PC-3 (cell line): Measurements from ENCODE around the gene CLEC14A. TPM values are rescaled to one million over a fixed set of nuclear protein-coding genes. Genes with fewer than 3 reads are reported as not detected.

Experiments used
- ATAC-seq: fragments of 200-7000 bp; cut with Tn5 transposase; 2 replicates; pipeline ENCODE4 v1.9.1; 2020; ENCODE audit warnings: mild to moderate bottlenecking, moderate library complexity
- BruUV-seq: library from RNA; stranded (reverse); fragments of 400-500 nt; replicated peaks from 2 replicates; lab custom pipeline; 2021; lab: Mats Ljungman, UMichigan
- CTCF ChIA-PET: fragments of 300-600 bp; sonication (Branson Sonifier 250); formaldehyde crosslinking; loops from one replicate; lab custom pipeline; 2022; ENCODE audit warnings: antibody characterized with exemption; lab: Charles Lee
- POLR2A ChIA-PET: fragments of 300-600 bp; sonication (Branson Sonifier 250); formaldehyde crosslinking; loops from one replicate; lab custom pipeline; 2022; ENCODE audit warnings: antibody characterized with exemption; ENCODE audit not compliant: unreplicated experiment; lab: Charles Lee
- DNase-seq: peaks from one replicate; pipeline ENCODE4 v3.0.0-alpha.2; 2015
- H2AFZ ChIP-seq: fragments of 300-600 bp; sonication (generic); 2 replicates; pipeline ENCODE4 v1.6.0; 2016; ENCODE audit warnings: antibody characterized with exemption, low read length
- H3F3A ChIP-seq: fragments of 300-600 bp; sonication (generic); one replicate; pipeline ENCODE4 v1.6.0; 2017; ENCODE audit warnings: antibody characterized with exemption, low read length, control low read depth, mild to moderate bottlenecking; ENCODE audit not compliant: unreplicated experiment
- H3K27ac ChIP-seq: fragments of 300-600 bp; sonication (generic); 2 replicates; pipeline ENCODE4 v1.5.1; 2016; ENCODE audit warnings: mild to moderate bottlenecking, low read length
- H3K27me3 ChIP-seq: fragments of 300-600 bp; sonication (generic); 2 replicates; pipeline ENCODE4 v1.6.1; 2016; ENCODE audit warnings: low read length, mixed read lengths
- H3K36me3 ChIP-seq: fragments of 300-600 bp; sonication (generic); 2 replicates; pipeline ENCODE4 v1.6.1; 2016; ENCODE audit warnings: low read depth, mixed run types, low read length, mixed read lengths
- H3K4me1 ChIP-seq: fragments of 300-600 bp; sonication (generic); 2 replicates; pipeline ENCODE4 v1.5.1; 2016; ENCODE audit warnings: low read length; ENCODE audit not compliant: insufficient read depth
- H3K4me2 ChIP-seq: fragments of 300-600 bp; sonication (generic); 2 replicates; pipeline ENCODE4 v1.6.0; 2016; ENCODE audit warnings: low read length
- H3K4me3 ChIP-seq: fragments of 300-600 bp; sonication (generic); 2 replicates; pipeline ENCODE4 v1.5.1; 2016; ENCODE audit warnings: mild to moderate bottlenecking, low read length, mixed read lengths
- H3K79me2 ChIP-seq: fragments of 300-600 bp; sonication (generic); 2 replicates; pipeline ENCODE4 v1.6.1; 2017; ENCODE audit warnings: low read length, mixed read lengths
- H3K9ac ChIP-seq: fragments of 300-600 bp; sonication (generic); 2 replicates; pipeline ENCODE4 v1.6.0; 2016; ENCODE audit warnings: mild to moderate bottlenecking, low read length
- H3K9me2 ChIP-seq: fragments of 300-600 bp; sonication (generic); replicated peaks from 2 replicates; pipeline ENCODE4 v1.6.1; 2016; ENCODE audit warnings: mixed run types, low read length, mixed read lengths
- H3K9me3 ChIP-seq: fragments of 300-600 bp; sonication (generic); 2 replicates; pipeline ENCODE4 v1.6.1; 2016; ENCODE audit warnings: low read length, mixed read lengths
- H4K20me1 ChIP-seq: fragments of 300-600 bp; sonication (generic); 2 replicates; pipeline ENCODE4 v1.6.1; 2016; ENCODE audit warnings: low read length, mixed read lengths
- EZH2 ChIP-seq: fragments of 300-600 bp; sonication (generic); IDR thresholded peaks from one replicate; pipeline ENCODE4 v1.6.1; 2017; ENCODE audit warnings: antibody characterized with exemption, mild to moderate bottlenecking, low read length; ENCODE audit not compliant: unreplicated experiment
- EZH2phosphoT487 ChIP-seq: fragments of 300-600 bp; sonication (generic); IDR thresholded peaks from 2 replicates; pipeline ENCODE4 v1.6.1; 2018; ENCODE audit warnings: mild to moderate bottlenecking, antibody characterized with exemption, low read length, borderline replicate concordance
- intact Hi-C: fragments of 100-400 bp; cut with micrococcal nuclease; formaldehyde crosslinking; loops from 2 replicates; pipeline ENCODE4 v1.9.0; 2023
- total RNA-seq: library from RNA; depleted of rRNA; stranded (reverse); fragments of >200 nt; gene quantifications from 2 replicates; pipeline ENCODE4 v1.2.3, GENCODE V29; 2014
- TF ChIP-seq, protein P1 (sequence below): fragments of 300-600 bp; sonication (generic); conservative IDR thresholded peaks from 2 replicates; pipeline ENCODE4 v1.5.1; 2017; ENCODE audit warnings: antibody characterized with exemption, low read depth, mild to moderate bottlenecking, low read length

The CLEC14A gene
- total RNA-seq, 1 experiment from 2014 or later = not detected

DNA sequence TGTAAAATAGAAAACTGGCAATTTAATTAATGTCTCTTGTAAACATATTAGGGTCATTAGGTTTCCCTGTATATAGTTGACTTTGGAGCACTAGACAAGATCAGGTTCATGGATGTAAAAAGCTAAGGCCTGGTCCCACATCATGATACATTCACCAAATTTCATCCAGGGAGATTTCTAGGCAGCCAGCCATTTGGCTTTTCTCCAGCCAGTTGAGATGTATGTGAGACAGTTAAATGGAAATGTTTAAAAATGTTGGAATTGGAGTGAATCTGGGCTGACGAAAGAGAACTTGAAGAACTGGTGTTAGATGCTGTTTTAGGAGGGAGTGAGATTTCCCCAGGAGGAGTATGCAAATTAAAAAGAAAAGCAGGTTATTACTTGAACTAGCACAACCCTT is 41.8 kb upstream of the CLEC14A start:
- CTCF ChIA-PET = no interaction called here
- intact Hi-C loops = no loop called here
- Histone ChIP-seq H3K79me2 (no peaks in the 10 kb centered on the region), H3K4me2 (no peak overlapping the region), H2AFZ (no peak overlapping the region), H3K27ac (no peak overlapping the region), H3F3A (no peaks in the 10 kb centered on the region), H3K4me1 (no peaks in the 10 kb centered on the region), H3K27me3 (no peaks in the 10 kb centered on the region), H4K20me1 (no peaks in the 10 kb centered on the region), H3K4me3 (no peak overlapping the region), H3K9me3 (no peaks in the 10 kb centered on the region), H3K9ac (no peak overlapping the region), H3K9me2 (no peaks in the 10 kb centered on the region), H3K36me3 (no peaks in the 10 kb centered on the region)
- POLR2A ChIA-PET = no interaction called here
- BruUV-seq = no TSS peak
- DNase-seq (peak; percentile 17), ATAC-seq (no peak)
- TF ChIP-seq, protein P1, sequence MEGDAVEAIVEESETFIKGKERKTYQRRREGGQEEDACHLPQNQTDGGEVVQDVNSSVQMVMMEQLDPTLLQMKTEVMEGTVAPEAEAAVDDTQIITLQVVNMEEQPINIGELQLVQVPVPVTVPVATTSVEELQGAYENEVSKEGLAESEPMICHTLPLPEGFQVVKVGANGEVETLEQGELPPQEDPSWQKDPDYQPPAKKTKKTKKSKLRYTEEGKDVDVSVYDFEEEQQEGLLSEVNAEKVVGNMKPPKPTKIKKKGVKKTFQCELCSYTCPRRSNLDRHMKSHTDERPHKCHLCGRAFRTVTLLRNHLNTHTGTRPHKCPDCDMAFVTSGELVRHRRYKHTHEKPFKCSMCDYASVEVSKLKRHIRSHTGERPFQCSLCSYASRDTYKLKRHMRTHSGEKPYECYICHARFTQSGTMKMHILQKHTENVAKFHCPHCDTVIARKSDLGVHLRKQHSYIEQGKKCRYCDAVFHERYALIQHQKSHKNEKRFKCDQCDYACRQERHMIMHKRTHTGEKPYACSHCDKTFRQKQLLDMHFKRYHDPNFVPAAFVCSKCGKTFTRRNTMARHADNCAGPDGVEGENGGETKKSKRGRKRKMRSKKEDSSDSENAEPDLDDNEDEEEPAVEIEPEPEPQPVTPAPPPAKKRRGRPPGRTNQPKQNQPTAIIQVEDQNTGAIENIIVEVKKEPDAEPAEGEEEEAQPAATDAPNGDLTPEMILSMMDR = no peak
- TF ChIP-seq EZH2phosphoT487 (no peak), EZH2 (no peak)

DNA sequence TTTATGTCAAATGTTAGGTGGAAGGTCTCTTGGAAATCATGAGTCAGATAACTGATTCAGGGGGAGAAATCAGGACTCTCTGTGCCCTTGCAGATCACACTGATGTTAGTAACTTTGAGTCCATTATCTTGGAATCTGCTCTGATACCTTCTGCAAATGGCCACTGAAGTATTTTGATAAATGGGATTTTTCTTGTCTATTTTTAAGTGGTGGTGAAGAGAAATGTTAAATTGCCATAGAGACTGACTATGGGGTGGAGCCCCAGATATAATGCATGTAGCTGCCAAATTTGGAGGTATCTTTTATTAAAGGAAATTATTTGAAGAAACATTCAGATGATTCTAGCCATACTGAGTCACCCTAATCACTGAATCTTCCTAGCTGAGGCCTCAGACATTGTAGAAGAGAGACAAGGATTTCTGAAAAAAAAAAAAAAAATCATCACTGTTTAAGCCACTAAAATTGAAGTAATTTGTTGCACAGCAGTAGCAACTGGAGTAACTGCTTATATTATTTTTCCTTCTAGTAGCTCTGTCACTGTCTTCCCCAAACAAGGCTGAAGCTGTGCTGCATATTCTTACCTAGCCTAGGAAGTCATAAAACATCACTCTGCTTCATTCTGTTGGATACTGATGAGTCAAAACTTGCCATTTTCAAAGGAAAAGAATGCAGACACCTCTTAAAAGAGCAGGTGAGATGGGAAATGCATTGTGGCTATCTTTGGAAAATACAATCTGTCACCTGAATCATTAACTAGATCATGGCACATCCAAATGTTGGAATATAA is 36.0 kb upstream of the CLEC14A start:
- intact Hi-C loops = no loop called here
- Histone ChIP-seq H4K20me1 (no peaks in the 10 kb centered on the region), H3K27me3 (no peaks in the 10 kb centered on the region), H3F3A (no peaks in the 10 kb centered on the region), H3K4me3 (no peak overlapping the region), H3K9me3 (no peaks in the 10 kb centered on the region), H3K4me1 (peaks cover 21% of the 10 kb centered on the region), H3K4me2 (peak overlapping the region; percentile 21; the same call in 1 of the 2 replicates), H3K27ac (peak overlapping the region; percentile 45), H3K9me2 (no peaks in the 10 kb centered on the region), H2AFZ (no peak overlapping the region), H3K9ac (no peak overlapping the region), H3K79me2 (no peaks in the 10 kb centered on the region), H3K36me3 (no peaks in the 10 kb centered on the region)
- BruUV-seq = no TSS peak
- CTCF ChIA-PET = no interaction called here
- TF ChIP-seq EZH2phosphoT487 = no peak
- TF ChIP-seq EZH2 = no peak
- TF ChIP-seq, protein P1 = no peak
- POLR2A ChIA-PET = no interaction called here
- ATAC-seq = no peak
- DNase-seq = peak; percentile 13

DNA sequence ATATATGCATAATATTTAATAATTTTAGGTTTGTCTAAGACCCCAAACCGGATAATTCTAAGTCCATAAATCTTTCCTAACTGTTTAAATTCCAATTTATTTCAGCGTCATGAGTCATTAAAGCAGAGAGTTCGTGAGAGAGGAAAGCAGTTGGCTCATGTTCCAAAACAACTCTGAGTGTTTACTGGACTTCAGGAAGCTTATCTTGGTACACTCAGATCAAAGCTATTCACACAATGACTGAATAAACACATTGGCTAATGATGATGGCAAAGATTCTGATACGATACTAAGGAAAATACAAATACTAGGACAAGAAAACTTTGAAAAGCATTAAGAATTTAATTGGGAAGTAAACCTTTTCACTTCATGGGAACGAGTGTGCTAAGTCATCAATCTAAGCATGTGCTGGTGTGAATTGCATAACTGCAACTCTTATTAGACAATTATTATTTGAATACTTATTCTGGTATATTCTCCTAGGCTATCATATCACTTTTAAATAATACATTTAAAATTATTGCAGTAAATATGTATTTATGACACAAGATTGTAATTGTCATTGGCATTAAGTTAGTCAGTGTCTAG is 34.8 kb upstream of the CLEC14A start:
- H3K9me3 ChIP-seq = no peaks in the 10 kb centered on the region
- peak; percentile 82 for DNase-seq
- BruUV-seq = no TSS peak
- no peak overlapping the region for H3K4me3 ChIP-seq
- H2AFZ ChIP-seq = no peak overlapping the region
- peak overlapping the region; percentile 20; the same call in 1 of the 2 replicates for H3K9ac ChIP-seq
- POLR2A ChIA-PET = no interaction called here
- no peaks in the 10 kb centered on the region for H3K79me2 ChIP-seq
- no peaks in the 10 kb centered on the region for H3K9me2 ChIP-seq
- intact Hi-C loops = no loop called here
- H3K27ac ChIP-seq = peak overlapping the region; percentile 45
- H3F3A ChIP-seq = no peaks in the 10 kb centered on the region
- ATAC-seq = no peak
- CTCF ChIA-PET = no interaction called here
- TF ChIP-seq EZH2 (no peak), EZH2phosphoT487 (no peak)
- TF ChIP-seq, protein P1 = no peak
- peak overlapping the region; percentile 21 for H3K4me2 ChIP-seq
- H3K4me1 ChIP-seq = peaks cover 21% of the 10 kb centered on the region
- H3K27me3 ChIP-seq = no peaks in the 10 kb centered on the region
- no peaks in the 10 kb centered on the region for H4K20me1 ChIP-seq
- H3K36me3 ChIP-seq = no peaks in the 10 kb centered on the region
